ENCODE data around the gene ZNF326.

Gene ZNF326

DNA sequence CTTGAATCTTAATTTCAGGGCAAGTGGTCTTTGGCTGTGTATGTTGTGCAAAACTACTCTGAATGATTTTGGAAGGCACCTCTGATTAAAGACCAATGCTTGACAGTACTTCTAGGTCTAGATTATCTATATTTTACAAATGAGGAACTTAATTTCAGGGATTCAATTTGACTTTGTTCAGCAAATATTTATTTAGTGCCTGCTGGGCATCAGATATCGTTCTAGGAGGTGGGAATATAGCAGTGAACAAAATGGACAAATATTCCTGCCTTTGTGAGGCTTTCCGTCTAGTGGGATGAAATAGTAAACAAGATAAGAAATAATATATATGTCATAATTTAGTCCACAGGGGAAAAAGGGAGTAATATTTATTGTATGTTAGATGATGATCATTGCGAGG lies 4.7 kb downstream of the ZNF326 start:
- no peak overlapping the region for H3K4me3 ChIP-seq (ENCODE audit: low read depth, low read length)
- no peak for TF ChIP-seq CTCF (IDR thresholded peaks at IDR 0.05; ENCODE audit: low read depth, low read length)

DNA sequence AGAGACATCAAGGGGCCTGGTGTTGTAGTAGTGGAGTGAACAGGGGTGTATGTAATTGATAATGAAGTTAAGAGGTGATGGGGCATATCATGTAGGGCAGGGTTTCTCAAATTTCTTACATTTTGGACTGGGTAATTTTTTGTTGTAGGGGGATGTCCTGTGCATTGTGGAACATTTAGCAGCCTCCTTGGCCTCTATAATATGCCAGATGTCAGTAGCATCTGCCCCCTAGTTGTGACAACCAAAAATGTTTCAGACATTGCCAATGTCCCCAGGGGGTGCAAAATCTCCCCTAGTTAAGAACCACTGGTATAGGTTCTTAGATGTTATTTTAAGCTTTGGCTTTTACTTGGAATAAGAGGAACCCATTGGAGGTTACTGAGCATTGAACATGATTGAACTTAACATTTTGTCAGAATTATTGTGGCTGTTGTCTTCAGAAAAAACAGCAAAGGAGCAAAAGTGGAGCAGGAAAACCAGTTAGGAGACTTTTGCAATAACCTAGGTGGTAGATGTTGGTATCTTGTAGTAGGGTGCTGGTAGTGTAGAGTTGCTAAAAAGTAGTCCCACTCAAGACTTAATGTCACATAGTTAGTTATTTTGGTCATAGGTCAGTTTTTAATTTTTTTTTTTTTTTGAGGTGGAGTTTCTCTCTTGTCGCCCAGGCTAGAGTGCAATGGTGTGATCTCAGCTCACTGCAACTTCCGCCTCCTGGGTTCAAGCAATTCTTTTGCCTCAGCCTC lies 6.2 kb downstream of the ZNF326 start:
- no peak for TF ChIP-seq CTCF (IDR thresholded peaks at IDR 0.05; ENCODE audit: low read depth, low read length)
- no peak overlapping the region for H3K4me3 ChIP-seq (ENCODE audit: low read depth, low read length)

- TF ChIP-seq CTCF (IDR thresholded peaks at IDR 0.05; ENCODE audit: low read depth, low read length): no peak
- H3K4me3 ChIP-seq (ENCODE audit: low read depth, low read length): no peak overlapping the region
These were observed 13.1 kb downstream of the ZNF326 start for GRCh38 chr1:90007979-90008404.

GRCh38 chr1:90012300-90012699 lies 17.4 kb downstream of the ZNF326 start:
- no peak for TF ChIP-seq CTCF (IDR thresholded peaks at IDR 0.05; ENCODE audit: low read depth, low read length)
- H3K4me3 ChIP-seq (ENCODE audit: low read depth, low read length): no peak overlapping the region

GRCh38 chr1:90023691-90024090 lies 28.8 kb downstream of the ZNF326 start:
- no peak for TF ChIP-seq CTCF (IDR thresholded peaks at IDR 0.05; ENCODE audit: low read depth, low read length)
- no peak overlapping the region for H3K4me3 ChIP-seq (ENCODE audit: low read depth, low read length)

GRCh38 chr1:90027281-90027680 lies 32.4 kb downstream of the ZNF326 start:
- TF ChIP-seq CTCF (IDR thresholded peaks at IDR 0.05; ENCODE audit: low read depth, low read length): no peak
- H3K4me3 ChIP-seq (ENCODE audit: low read depth, low read length): no peak overlapping the region

DNA sequence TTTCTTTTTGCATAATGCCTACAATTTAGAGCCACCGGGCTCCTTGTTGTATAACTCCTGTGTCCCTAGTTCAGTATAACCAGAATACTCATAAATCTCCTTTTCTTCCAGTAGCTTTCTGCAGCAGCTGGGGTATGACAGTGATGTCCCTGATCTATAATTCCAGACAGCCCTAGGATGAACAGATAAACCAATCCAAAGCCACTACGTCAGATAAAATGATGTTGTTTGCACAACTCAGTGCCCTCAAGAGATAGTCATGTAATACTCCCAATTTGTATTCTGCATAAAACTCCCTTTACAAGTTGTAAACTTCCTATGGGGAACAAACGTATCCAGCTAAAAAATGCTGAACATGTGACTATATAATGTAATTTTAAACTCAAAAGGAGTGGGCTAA lies 44.7 kb downstream of the ZNF326 start:
- TF ChIP-seq CTCF (IDR thresholded peaks at IDR 0.05; ENCODE audit: low read depth, low read length): no peak
- no peak overlapping the region for H3K4me3 ChIP-seq (ENCODE audit: low read depth, low read length)

Measured in WI38 (cell line).